GM19463 (cell line): ENCODE results near the gene TEX261.
A peak's percentile ranks its signal among the peaks of the same experiment; 100 is the strongest.
"Not testable (repeated sequence)": the region's sequence is repeated elsewhere in the genome, so short reads cannot be mapped to it uniquely, and the experiment has no call there.

Source experiments
- ATAC-seq: cut with Tn5 transposase; IDR thresholded peaks from one replicate; pipeline ENCODE4 v1.9.1; 2021; ENCODE audit warnings: mild to moderate bottlenecking, moderate library complexity; ENCODE audit not compliant: unreplicated experiment

The TEX261 gene

GRCh38 chr2:70994699-70995425 is at the start of gene TEX261:
TSS of gene TEX261 (minus strand) at chr2:70994873. CDS start at chr2:70994757, 116 bp downstream.
- peak; percentile 97 for ATAC-seq

GRCh38 chr2:71043531-71044407 is 49.1 kb upstream of the TEX261 start:
- ATAC-seq, result no peak

- no peak for ATAC-seq
These were observed 47.6 kb upstream of the TEX261 start for GRCh38 chr2:71042287-71042686.

- not testable (repeated sequence) for ATAC-seq
These were observed 41.6 kb upstream of the TEX261 start for GRCh38 chr2:71036296-71036695.

GRCh38 chr2:71023553-71024243 is 29.0 kb upstream of the TEX261 start:
- not testable (repeated sequence) for ATAC-seq

- ATAC-seq, result not testable (repeated sequence)
These were observed 26.7 kb upstream of the TEX261 start for GRCh38 chr2:71021394-71021793.

- not testable (repeated sequence) for ATAC-seq
These were observed 25.3 kb upstream of the TEX261 start for GRCh38 chr2:71019989-71020388.

GRCh38 chr2:71018625-71019024 is 24.0 kb upstream of the TEX261 start:
- no peak for ATAC-seq

- not testable (repeated sequence) for ATAC-seq
These were observed 17.1 kb upstream of the TEX261 start for GRCh38 chr2:71011786-71012185.

- no peak for ATAC-seq
These were observed 13.7 kb upstream of the TEX261 start for GRCh38 chr2:71008342-71008741.

GRCh38 chr2:71006955-71007799 is 12.5 kb upstream of the TEX261 start:
- ATAC-seq, result no peak

GRCh38 chr2:71006323-71006722 is 11.7 kb upstream of the TEX261 start:
- no peak for ATAC-seq

- no peak for ATAC-seq
These were observed 10.9 kb upstream of the TEX261 start for GRCh38 chr2:71005271-71006202.

- no peak for ATAC-seq
These were observed 10.2 kb upstream of the TEX261 start for GRCh38 chr2:71004857-71005256.

- ATAC-seq, result no peak
These were observed 9.5 kb upstream of the TEX261 start for GRCh38 chr2:71003966-71004755.

GRCh38 chr2:71003396-71003795 is 8.7 kb upstream of the TEX261 start:
- no peak for ATAC-seq

- no peak for ATAC-seq
These were observed 7.4 kb upstream of the TEX261 start for GRCh38 chr2:71001981-71002570.

GRCh38 chr2:71001592-71001927 is 6.9 kb upstream of the TEX261 start:
- no peak for ATAC-seq
